Cardiac fibroblast (primary cell): ENCODE data around the gene NOSIP.

Experiments used
- DNase-seq, 2 donors: peaks; one replicate each; pipeline versions ENCODE4 v3.0.0 to v3.0.0-alpha.2; 2010; ENCODE audit warnings: low read depth in 2 of 2
- H3K4me3 ChIP-seq, 2 donors: replicated peaks in 1 of 2; 1 replicate in 1 of 2; 2 replicates in 1 of 2; pipeline ENCODE4 v1.5.1; 2011; ENCODE audit warnings: low read depth in 2 of 2, low read length in 2 of 2, mild to moderate bottlenecking in 2 of 2, moderate library complexity in 1 of 2
- CTCF ChIP-seq: IDR thresholded peaks from one replicate; pipeline ENCODE4 v1.5.1; 2011; ENCODE audit warnings: low read depth, mild to moderate bottlenecking, low read length, inconsistent platforms

Gene NOSIP

DNA sequence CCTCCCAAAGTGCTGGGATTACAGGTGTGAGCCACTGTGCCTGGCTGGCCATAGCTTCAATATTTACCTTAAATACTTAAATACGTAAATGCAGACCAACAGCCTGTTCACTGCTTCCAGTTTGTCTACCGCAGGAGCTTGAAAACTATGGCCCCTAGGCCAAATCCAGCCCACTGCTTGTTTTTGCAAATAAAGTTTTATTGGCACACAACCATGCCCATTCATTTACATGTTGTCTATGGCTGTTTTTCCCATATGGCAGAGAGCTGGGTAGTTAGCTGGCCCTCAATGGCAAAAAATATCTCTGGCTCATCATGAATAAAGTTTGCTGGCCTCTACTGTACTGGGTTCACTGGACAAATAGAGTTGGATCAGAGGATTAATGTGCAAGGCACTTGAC lies 22.4 kb upstream of the NOSIP start:
- TF ChIP-seq CTCF: no peak
- no peak overlapping the region for H3K4me3 ChIP-seq
- DNase-seq: no peak

DNA sequence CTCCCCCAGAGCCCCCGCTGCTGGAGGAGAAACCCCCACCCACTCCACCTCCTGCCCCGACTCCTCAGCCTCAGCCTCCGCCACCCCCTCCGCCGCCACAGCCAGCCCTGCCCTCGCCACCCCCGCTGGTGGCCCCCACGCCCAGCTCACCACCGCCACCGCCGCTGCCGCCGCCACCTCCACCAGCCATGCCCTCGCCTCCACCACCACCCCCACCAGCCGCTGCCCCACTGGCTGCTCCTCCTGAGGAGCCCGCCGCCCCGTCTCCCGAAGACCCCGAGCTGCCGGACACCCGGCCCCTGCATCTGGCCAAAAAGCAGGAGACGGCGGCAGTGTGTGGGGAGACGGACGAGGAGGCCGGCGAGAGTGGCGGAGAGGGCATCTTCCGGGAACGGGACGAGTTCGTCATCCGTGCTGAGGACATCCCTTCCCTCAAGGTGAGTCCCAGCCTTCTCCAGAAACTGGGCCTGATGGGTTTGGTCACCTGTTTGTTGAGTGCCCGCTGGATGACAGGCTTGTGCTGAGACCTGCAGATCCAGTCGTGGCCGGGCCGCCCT lies 21.2 kb upstream of the NOSIP start:
- TF ChIP-seq CTCF: no peak
- no peak overlapping the region for H3K4me3 ChIP-seq

DNA sequence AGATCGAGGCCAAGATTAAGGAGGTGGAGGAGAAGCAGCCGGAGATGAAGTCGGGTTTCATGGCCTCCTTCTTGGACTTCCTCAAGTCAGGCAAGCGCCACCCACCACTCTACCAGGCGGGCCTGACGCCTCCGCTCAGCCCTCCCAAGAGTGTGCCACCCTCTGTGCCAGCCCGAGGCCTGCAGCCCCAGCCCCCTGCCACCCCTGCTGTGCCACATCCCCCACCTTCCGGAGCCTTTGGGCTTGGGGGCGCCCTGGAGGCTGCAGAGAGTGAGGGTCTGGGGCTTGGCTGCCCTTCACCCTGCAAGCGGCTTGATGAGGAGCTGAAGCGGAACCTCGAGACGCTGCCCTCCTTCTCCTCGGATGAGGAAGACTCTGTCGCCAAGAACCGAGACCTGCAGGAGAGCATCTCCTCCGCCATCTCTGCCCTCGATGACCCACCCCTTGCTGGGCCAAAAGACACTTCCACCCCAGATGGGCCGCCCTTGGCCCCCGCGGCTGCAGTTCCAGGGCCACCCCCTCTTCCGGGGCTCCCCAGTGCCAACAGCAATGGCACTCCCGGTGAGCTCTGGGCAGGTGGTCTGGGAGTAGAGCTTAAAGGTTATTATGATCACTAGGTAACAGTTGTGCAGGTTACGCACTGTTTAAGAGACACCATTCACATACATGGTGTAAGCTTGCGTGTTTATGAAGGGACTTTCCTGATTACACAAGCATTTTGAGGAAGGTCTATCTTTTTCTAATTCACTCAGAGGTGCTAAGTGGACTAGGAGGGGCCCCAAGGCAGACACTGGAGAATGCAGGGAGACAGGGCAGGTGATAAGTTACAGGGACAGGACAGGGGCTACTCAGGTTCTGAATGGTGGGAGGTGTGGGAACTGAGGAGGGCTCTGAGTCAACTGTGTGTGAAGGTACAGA lies 19.3 kb upstream of the NOSIP start:
- no peak for TF ChIP-seq CTCF
- no peak overlapping the region for H3K4me3 ChIP-seq
- no peak for DNase-seq

More for the DNA sequence above, 21.2 kb upstream of the NOSIP start:
- DNase-seq: no peak

DNA sequence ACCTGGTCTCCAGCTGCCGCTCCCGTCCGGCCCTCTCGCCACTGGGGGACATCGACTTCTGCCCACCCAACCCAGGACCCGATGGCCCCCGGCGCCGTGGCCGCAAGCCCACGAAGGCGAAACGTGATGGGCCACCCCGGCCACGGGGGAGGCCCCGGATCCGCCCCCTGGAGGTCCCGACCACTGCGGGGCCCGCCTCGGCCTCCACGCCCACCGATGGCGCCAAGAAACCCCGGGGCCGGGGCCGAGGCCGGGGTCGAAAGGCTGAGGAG lies 17.3 kb upstream of the NOSIP start:
- no peak overlapping the region for H3K4me3 ChIP-seq
- no peak for DNase-seq
- TF ChIP-seq CTCF: no peak

DNA sequence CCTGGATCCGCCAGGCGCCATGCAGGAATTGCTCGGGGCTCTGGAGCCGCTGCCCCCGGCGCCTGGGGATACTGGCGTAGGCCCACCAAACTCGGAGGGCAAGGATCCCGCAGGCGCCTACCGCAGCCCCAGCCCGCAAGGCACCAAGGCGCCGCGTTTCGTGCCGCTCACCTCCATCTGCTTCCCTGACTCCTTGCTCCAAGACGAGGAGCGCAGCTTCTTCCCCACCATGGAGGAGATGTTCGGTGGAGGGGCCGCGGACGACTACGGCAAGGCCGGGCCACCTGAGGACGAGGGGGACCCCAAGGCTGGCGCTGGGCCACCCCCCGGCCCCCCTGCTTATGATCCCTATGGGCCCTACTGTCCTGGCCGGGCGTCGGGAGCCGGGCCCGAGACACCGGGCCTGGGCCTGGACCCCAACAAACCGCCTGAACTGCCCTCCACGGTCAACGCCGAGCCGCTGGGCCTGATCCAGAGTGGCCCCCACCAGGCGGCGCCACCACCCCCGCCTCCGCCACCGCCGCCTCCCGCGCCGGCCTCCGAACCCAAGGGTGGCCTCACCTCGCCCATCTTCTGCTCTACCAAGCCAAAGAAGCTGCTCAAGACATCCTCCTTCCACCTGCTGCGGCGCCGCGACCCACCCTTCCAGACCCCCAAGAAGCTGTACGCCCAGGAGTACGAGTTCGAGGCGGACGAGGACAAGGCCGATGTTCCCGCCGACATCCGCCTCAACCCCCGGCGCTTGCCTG lies 16.8 kb upstream of the NOSIP start:
- H3K4me3 ChIP-seq: no peak overlapping the region
- TF ChIP-seq CTCF: no peak
- no peak for DNase-seq

GRCh38 chr19:49596407-49596806 lies 16.1 kb upstream of the NOSIP start:
- no peak for DNase-seq
- no peak overlapping the region for H3K4me3 ChIP-seq
- no peak for TF ChIP-seq CTCF
